Gastroesophageal sphincter (tissue), 3 donors: ENCODE results near the gene RALGAPA1.

Experiments used
- EP300 ChIP-seq: sonication (generic); formaldehyde crosslinking; IDR thresholded peaks from one replicate; pipeline ENCODE4 v1.6.1; 2017; ENCODE audit warnings: antibody characterized with exemption, mild to moderate bottlenecking
- POLR2A ChIP-seq, 2 donors: fragments of 450-650 bp; IDR thresholded peaks; one replicate each; pipeline ENCODE4 v1.6.1; 2017; ENCODE audit warnings: antibody characterized with exemption in 2 of 2, mild to moderate bottlenecking in 2 of 2, moderate library complexity in 1 of 2
- POLR2AphosphoS5 ChIP-seq: sonication (generic); formaldehyde crosslinking; IDR thresholded peaks from one replicate; pipeline ENCODE4 v1.6.1; 2017; ENCODE audit warnings: antibody characterized with exemption
- TF ChIP-seq, protein P1 (sequence below), 4 experiments: fragments of 200-600 bp in 2 of 4; fragments of 450-650 bp in 2 of 4; sonication (generic) in 1 of 4; IDR thresholded peaks; one replicate each; pipeline ENCODE4 v1.5.1; 2017 to 2019; ENCODE audit warnings: antibody characterized with exemption in 4 of 4, mild to moderate bottlenecking in 2 of 4, moderate library complexity in 2 of 4

DNA sequence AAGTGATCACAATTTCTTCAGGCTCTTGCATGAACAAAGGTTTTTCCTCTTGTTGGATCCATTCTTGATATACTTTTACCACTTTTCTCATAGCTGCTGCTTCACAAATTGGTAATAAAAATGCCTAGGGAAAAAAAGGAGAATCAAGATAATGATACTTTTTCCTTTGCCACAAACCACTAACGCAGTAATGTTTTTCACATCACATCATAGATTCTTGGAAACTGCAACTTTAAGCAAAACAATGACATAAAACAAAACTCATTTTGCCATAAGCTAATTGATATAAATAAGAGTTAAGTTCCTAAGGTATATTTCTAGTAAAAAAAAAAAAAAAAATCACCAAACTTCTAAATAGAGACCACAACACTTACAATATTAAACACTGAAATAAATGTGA is 66.7 kb downstream of the RALGAPA1 start:
- no peak for TF ChIP-seq POLR2A (IDR thresholded peaks at IDR 0.05)
- TF ChIP-seq, protein P1, sequence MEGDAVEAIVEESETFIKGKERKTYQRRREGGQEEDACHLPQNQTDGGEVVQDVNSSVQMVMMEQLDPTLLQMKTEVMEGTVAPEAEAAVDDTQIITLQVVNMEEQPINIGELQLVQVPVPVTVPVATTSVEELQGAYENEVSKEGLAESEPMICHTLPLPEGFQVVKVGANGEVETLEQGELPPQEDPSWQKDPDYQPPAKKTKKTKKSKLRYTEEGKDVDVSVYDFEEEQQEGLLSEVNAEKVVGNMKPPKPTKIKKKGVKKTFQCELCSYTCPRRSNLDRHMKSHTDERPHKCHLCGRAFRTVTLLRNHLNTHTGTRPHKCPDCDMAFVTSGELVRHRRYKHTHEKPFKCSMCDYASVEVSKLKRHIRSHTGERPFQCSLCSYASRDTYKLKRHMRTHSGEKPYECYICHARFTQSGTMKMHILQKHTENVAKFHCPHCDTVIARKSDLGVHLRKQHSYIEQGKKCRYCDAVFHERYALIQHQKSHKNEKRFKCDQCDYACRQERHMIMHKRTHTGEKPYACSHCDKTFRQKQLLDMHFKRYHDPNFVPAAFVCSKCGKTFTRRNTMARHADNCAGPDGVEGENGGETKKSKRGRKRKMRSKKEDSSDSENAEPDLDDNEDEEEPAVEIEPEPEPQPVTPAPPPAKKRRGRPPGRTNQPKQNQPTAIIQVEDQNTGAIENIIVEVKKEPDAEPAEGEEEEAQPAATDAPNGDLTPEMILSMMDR (IDR thresholded peaks at IDR 0.05): no peak
- TF ChIP-seq EP300: no peak
- TF ChIP-seq POLR2AphosphoS5: no peak
